GM23338 (cell line): ENCODE data around the gene ZNF385C.
"Not testable (repeated sequence)": the region's sequence is repeated elsewhere in the genome, so short reads cannot be mapped to it uniquely, and the experiment has no call there.

Experiments
- CREB1 ChIP-seq: fragments of 250-450 bp; sonication (Bioruptor Pico); IDR thresholded peaks from 2 replicates; pipeline ENCODE4 v1.5.0; 2020; ENCODE audit warnings: low read depth, mild to moderate bottlenecking, moderate library complexity
- EZH2 ChIP-seq: fragments of 200-600 bp; sonication (generic); IDR thresholded peaks from one replicate; pipeline ENCODE4 v1.8.0; 2017; ENCODE audit warnings: antibody characterized with exemption, mild to moderate bottlenecking, low read depth; ENCODE audit not compliant: unreplicated experiment
- EZH2phosphoT487 ChIP-seq: fragments of 200-600 bp; sonication (generic); IDR thresholded peaks from one replicate; pipeline ENCODE4 v1.8.1; 2018; ENCODE audit warnings: antibody characterized with exemption; ENCODE audit not compliant: unreplicated experiment
- POLR2AphosphoS5 ChIP-seq: IDR thresholded peaks from 2 replicates; pipeline ENCODE4 v1.6.1; 2016; ENCODE audit warnings: antibody characterized with exemption, low read depth
- ZNF114 ChIP-seq: fragments of 250-450 bp; sonication (Bioruptor Pico); IDR thresholded peaks from 2 replicates; pipeline ENCODE4 v1.5.0; 2020; ENCODE audit warnings: mild to moderate bottlenecking, moderate library complexity
- TF ChIP-seq, protein P1 (sequence below): IDR thresholded peaks from one replicate; pipeline ENCODE4 v1.6.1; 2018; ENCODE audit warnings: antibody characterized with exemption; ENCODE audit not compliant: unreplicated experiment
- TF ChIP-seq, protein P2 (sequence below), 2 experiments: fragments of 200-600 bp in 1 of 2; sonication (generic) in 1 of 2; conservative IDR thresholded peaks; 2 replicates each; pipeline versions ENCODE4 v1.5.1 to v1.6.1; 2016 to 2017; ENCODE audit warnings: antibody characterized with exemption in 2 of 2, low read depth in 2 of 2, mild to moderate bottlenecking in 2 of 2, moderate library complexity in 1 of 2
- TF ChIP-seq, protein P3 (sequence below): IDR thresholded peaks from 2 replicates; pipeline ENCODE4 v1.6.1; 2016; ENCODE audit warnings: antibody characterized with exemption

DNA sequence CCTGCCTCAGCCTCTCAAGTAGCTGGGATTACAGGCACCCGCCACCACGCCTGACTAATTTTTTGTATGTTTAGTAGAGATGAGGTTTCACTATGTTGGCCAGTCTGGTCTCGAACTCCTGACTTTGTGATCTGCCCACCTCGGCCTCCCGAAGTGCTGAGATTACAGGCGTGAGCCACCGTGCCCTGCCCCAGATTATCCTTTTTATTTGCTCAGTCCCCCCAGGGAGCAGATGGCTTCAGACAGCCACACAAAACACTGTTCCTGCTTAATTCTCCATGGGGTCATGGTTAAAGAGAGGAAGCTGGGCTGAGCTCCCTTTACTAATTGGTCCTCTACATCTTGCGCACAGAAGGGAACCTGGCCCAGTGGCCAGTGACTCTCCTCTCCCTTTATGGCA lies 77.4 kb downstream of the ZNF385C start:
- TF ChIP-seq, protein P1, sequence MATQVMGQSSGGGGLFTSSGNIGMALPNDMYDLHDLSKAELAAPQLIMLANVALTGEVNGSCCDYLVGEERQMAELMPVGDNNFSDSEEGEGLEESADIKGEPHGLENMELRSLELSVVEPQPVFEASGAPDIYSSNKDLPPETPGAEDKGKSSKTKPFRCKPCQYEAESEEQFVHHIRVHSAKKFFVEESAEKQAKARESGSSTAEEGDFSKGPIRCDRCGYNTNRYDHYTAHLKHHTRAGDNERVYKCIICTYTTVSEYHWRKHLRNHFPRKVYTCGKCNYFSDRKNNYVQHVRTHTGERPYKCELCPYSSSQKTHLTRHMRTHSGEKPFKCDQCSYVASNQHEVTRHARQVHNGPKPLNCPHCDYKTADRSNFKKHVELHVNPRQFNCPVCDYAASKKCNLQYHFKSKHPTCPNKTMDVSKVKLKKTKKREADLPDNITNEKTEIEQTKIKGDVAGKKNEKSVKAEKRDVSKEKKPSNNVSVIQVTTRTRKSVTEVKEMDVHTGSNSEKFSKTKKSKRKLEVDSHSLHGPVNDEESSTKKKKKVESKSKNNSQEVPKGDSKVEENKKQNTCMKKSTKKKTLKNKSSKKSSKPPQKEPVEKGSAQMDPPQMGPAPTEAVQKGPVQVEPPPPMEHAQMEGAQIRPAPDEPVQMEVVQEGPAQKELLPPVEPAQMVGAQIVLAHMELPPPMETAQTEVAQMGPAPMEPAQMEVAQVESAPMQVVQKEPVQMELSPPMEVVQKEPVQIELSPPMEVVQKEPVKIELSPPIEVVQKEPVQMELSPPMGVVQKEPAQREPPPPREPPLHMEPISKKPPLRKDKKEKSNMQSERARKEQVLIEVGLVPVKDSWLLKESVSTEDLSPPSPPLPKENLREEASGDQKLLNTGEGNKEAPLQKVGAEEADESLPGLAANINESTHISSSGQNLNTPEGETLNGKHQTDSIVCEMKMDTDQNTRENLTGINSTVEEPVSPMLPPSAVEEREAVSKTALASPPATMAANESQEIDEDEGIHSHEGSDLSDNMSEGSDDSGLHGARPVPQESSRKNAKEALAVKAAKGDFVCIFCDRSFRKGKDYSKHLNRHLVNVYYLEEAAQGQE: not testable (repeated sequence)
- TF ChIP-seq, protein P2, sequence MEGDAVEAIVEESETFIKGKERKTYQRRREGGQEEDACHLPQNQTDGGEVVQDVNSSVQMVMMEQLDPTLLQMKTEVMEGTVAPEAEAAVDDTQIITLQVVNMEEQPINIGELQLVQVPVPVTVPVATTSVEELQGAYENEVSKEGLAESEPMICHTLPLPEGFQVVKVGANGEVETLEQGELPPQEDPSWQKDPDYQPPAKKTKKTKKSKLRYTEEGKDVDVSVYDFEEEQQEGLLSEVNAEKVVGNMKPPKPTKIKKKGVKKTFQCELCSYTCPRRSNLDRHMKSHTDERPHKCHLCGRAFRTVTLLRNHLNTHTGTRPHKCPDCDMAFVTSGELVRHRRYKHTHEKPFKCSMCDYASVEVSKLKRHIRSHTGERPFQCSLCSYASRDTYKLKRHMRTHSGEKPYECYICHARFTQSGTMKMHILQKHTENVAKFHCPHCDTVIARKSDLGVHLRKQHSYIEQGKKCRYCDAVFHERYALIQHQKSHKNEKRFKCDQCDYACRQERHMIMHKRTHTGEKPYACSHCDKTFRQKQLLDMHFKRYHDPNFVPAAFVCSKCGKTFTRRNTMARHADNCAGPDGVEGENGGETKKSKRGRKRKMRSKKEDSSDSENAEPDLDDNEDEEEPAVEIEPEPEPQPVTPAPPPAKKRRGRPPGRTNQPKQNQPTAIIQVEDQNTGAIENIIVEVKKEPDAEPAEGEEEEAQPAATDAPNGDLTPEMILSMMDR (conservative IDR thresholded peaks at IDR 0.05; ENCODE audit: low read depth in 2 of 2): not testable (repeated sequence)
- TF ChIP-seq EZH2phosphoT487; POLR2AphosphoS5; EZH2; CREB1 (CRISPR knock-in tag); ZNF114 (CRISPR knock-in tag): not testable (repeated sequence)
- TF ChIP-seq, protein P3, sequence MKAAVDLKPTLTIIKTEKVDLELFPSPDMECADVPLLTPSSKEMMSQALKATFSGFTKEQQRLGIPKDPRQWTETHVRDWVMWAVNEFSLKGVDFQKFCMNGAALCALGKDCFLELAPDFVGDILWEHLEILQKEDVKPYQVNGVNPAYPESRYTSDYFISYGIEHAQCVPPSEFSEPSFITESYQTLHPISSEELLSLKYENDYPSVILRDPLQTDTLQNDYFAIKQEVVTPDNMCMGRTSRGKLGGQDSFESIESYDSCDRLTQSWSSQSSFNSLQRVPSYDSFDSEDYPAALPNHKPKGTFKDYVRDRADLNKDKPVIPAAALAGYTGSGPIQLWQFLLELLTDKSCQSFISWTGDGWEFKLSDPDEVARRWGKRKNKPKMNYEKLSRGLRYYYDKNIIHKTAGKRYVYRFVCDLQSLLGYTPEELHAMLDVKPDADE: not testable (repeated sequence)
